GM12874 (cell line): ENCODE measurements around the gene RBFOX1.

Experiments used
- CTCF ChIP-seq: IDR thresholded peaks from 2 replicates; pipeline ENCODE4 v1.5.1; 2011; ENCODE audit warnings: low read depth, mild to moderate bottlenecking, control low read depth, low read length, moderate library complexity; ENCODE audit not compliant: insufficient read depth

The RBFOX1 gene

GRCh38 chr16:7303660-7304200 lies 28.9 kb upstream of the RBFOX1 start:
- no peak for TF ChIP-seq CTCF

GRCh38 chr16:7304279-7304678 lies 28.4 kb upstream of the RBFOX1 start:
- TF ChIP-seq CTCF: no peak

GRCh38 chr16:7304958-7305357 lies 27.7 kb upstream of the RBFOX1 start:
- no peak for TF ChIP-seq CTCF

- no peak for TF ChIP-seq CTCF
Observed at GRCh38 chr16:7313170-7313569, 19.5 kb upstream of the RBFOX1 start.

- TF ChIP-seq CTCF: no peak
Observed at GRCh38 chr16:7314163-7314562, 18.5 kb upstream of the RBFOX1 start.

GRCh38 chr16:7315813-7316212 lies 16.8 kb upstream of the RBFOX1 start:
- TF ChIP-seq CTCF: no peak

GRCh38 chr16:7316281-7316888 lies 16.3 kb upstream of the RBFOX1 start:
- TF ChIP-seq CTCF: no peak
